GM12891 (cell line): ENCODE measurements around the gene LPCAT1.

ENCODE experiments used
- POLR2A ChIP-seq: IDR thresholded peaks from 2 replicates; pipeline ENCODE4 v1.6.1; 2011; ENCODE audit warnings: low read depth, low read length, control low read depth
- POLR2AphosphoS5 ChIP-seq: IDR thresholded peaks from 2 replicates; pipeline ENCODE4 v1.6.1; 2011; ENCODE audit warnings: low read depth, low read length, control low read depth
- TAF1 ChIP-seq: IDR thresholded peaks from 2 replicates; pipeline ENCODE4 v1.6.1; 2011; ENCODE audit warnings: low read depth, low read length, control low read depth

DNA sequence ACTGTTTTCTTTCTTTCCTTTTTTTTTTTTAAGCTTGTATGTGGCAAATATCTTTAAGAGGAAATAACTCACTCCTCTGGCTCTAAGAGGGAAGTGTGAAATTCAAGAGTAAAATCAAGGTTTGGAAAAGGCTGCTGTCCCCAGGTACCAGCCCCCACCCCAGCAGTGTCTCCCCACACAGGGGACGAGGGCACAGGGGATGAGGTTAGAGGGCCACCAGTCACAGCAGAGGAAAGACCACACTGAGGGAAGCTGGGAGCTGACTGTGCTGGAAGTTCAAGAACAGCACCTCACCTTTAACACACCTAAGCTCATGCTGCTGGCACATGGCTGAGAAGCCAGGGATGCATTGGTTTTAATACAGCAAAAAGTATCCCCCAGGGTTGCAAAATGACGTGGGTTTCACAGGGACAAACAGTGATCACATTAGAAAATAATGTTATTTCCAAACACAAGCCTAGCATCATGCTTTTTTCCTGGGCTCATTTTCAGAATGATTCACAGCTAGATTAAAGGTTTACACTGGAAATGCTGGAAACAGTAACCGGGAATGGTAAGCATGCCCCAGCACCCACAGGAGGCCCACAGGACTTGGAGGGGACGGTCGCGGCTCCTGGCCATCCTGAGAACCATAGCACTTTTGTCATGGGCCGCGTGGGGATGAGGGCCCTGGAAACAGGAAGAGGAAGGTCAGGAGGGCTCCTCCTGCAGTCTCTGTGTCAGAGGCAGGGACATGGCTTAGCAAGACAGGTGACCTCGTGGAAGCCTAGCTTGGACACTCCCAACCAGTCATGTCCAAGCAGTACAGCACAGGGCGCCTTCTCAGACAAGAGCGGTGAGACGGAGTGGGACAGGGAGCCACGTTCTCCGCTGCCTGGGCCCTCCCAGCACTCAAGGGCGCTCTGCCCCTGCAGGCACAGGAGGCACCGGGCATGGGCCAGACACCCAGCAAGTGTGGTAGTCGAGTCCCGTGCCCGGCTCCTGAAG, 6.9 kb downstream of the LPCAT1 start:
- TF ChIP-seq POLR2AphosphoS5, result no peak
- no peak for TF ChIP-seq POLR2A
- no peak for TF ChIP-seq TAF1
